ENCODE measurements around the gene RBM10.

Gene RBM10

DNA sequence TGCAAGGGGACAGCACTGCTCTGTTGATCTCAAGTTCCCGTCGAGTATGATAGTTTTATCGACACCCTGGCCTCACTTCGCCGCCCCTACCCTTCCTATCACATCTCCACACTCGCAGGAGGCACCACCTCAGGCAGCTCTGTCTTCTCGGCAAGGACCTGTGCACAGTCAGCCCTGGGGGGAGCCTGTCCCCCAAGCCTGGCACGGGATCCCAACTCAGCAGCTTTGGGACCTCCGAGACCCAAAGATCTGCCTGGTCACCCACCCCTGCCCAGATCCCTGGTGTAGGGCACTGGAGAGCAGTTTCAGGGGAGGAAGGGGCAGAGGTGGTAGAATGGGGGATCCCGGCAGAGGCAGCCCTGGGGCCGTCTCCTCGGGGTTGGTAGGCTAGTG is 30.6 kb downstream of the RBM10 start:
- DNase-seq, result no peak

DNA sequence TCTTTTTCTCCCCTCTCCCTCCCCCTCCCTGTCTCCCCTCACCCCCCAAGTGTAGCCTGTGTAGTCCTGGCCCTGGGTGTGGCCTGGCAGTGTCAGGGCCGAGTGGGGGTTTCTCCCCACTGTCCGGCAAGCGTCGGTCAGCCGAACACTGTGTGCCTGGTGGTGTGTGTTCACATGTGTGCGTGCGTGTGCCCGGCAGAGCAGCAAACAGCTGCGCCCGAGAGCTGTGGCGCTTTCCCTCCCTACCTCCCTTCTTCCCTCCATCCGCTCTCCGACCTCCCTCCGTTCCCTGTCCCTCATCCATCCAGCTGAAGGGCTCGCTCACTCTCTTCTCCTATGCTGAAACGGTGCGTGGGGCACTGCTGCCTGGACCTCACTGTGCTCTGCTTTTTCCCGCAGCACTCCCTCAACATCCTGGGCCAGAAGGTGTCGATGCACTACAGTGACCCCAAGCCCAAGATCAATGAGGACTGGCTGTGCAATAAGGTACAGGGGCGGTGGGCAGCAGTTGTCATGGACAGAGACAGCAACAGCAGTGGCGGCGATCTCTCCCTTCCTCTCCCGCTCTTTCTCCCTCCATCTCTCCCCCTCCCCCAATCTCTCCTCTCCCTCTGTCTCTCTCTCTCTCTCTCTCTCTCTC is 31.2 kb downstream of the RBM10 start:
- DNase-seq, result no peak

DNA sequence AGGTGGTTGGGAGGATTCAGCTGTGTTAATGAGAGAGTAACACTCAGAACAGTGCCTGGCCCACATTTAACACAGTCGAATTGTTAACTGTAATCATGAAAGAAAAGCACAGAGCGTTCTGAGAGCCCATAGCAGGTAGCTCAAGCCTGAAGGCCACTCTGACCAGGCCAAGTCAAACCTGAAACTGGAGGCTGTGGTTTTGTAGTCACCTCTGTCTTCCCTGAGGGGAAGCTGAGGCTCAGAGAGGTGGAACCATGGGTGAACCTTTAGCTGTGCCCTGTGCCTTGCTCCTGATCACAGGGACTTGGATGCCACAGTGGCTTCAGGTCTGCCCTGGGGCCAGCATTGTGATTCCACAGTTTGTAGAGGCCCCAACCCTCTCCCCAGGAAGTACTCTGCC is 32.1 kb downstream of the RBM10 start:
- no peak for DNase-seq

GRCh38 chrX:47178337-47178736 is 33.3 kb downstream of the RBM10 start:
- DNase-seq, result no peak

DNA sequence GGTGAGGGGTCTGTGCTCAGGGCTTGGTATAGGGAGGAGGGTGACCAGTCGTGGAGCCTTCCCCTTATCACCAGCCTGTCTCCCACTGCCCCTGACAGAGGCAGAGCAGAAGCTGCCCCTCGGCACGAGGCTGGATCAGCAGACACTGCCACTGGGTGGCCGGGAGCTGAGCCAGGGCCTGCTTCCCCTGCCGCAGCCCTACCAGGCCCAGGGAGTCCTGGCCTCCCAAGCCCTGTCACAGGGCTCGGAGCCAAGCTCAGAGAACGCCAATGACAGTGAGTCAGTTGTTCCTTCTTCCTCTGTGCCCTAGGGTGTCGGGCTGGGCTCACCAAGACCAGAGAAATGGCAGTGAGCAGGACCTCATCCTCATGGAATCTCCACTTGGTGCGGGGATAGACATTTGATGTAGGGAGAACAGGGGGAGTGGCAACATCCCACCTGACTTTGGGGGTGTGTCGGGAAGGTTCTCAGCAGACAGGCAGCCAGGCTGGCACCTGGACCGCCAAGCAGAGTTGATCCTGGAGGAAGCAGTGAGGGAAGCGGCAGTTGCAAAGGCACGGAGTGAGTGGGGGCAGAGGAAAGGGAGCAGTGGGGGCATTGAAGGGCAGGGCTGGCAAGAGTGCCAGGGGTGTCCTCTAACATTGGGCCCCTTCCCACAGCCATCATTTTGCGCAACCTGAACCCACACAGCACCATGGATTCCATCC is 34.4 kb downstream of the RBM10 start:
- no peak for DNase-seq

- DNase-seq, result no peak
Observed at GRCh38 chrX:47179928-47180255, 34.9 kb downstream of the RBM10 start.

- DNase-seq, result no peak
Observed at GRCh38 chrX:47180346-47180745, 35.3 kb downstream of the RBM10 start.

GRCh38 chrX:47181301-47181700 is 36.3 kb downstream of the RBM10 start:
- no peak for DNase-seq

DNA sequence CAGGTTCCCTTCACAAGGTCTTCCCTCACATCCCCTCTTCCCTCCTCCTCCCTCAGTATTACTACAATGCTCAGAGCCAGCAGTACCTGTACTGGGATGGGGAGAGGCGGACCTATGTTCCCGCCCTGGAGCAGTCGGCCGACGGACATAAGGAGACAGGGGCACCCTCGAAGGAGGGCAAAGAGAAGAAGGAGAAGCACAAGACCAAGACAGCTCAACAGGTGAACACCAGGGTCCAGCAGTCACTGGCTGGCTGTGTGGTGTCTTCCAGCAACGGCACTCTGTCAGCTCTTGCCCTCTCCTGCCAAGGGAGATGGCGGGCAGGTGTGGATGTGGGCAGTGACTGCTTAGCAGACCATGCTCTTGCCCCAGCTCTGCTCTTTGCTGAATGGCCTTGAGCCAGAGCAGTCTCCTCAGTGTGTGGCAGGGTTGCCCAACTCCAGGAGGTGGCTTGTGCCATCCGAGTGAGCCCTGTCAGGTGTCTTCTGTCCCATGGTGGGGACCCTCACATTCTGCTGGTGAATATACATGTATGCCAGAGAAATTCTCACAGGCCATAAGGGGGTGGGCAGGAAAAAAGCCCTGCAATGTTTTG is 37.2 kb downstream of the RBM10 start:
- no peak for DNase-seq

DNA sequence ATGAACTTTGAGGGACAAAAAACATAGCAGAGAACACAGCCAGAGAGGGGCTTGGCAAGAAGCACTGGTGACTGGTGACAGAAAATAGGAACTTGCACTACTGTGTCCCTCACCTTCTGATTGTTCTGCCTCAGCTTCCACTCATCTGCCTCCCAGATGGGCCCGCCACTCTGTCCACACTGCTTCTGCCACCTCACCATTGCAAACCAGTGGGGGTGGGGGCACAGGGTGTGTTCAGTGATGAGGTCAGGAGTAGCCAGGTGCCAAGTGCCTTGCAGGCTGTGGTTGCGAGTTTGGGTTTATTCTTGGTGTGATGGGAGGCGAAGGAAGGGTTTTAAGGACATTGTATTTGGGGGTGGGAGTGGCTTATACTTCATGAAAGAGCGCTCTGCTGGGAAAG is 39.5 kb downstream of the RBM10 start:
- DNase-seq, result no peak

DNA sequence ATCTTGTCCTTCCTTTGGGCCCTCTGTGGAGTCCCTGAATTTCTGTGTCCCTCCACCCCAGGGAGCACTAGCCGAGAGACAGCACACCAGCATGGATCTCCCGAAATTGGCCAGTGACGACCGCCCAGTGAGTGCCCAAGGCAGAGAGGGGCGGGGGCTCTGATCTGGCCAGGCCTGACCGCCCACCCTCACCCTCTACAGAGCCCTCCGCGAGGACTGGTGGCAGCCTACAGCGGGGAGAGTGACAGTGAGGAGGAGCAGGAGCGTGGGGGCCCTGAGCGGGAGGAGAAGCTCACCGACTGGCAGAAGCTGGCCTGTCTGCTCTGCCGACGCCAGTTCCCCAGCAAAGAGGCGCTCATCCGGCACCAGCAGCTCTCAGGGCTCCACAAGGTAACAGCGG is 40.2 kb downstream of the RBM10 start:
- no peak for DNase-seq

DNA sequence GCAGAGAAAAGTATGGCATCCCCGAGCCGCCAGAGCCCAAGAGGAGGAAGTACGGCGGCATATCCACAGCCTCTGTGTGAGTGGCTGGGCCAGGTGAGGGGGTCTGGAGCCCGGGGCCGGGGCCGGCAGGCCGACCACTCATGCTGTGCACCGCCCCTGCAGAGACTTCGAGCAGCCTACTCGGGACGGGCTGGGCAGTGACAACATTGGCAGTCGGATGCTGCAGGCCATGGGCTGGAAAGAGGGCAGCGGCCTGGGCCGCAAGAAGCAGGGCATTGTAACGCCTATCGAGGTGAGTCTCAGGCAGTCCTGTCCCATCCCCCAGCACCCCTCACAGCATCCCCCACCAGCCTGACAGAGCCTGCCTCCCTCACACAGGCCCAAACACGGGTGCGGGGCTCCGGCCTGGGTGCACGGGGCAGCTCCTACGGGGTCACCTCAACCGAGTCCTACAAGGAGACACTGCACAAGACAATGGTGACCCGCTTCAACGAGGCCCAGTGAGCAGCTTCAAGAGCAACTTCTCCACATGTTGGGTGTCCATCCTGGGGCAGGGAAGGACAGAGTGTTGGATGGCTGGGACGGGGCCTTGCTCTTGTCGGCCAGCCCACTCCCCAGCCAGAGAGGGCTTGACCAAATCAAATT is 41.2 kb downstream of the RBM10 start:
- DNase-seq, result no peak

DNA sequence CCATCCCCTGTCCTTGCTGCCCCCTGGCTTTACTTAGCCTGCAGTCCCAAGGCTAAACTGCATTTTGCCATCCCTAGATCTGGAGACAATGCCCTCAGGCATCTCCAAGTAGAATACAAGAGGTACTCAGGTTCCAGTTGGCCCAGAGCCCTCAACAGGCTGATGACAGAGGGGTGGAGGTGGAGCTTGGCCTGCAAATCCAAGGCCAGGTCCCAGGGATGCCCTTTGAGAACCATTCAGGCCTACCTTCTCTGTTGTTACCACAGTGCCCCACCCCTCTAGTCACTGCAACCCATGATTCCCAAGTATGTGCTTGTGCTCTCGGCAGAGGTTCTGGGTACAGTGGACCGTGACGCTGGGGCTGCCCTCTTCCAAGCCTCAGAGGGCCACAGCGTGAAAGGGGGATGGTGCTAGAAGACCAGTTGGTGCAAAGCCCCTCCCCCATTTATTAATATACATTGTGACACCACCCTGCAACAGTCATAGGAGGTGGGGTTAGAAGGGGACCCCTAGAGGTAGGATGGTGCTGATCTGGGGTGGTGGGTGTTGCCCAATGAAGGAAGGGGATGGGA is 42.2 kb downstream of the RBM10 start:
- DNase-seq, result no peak

GRCh38 chrX:47189906-47190305 is 44.9 kb downstream of the RBM10 start:
- DNase-seq, result no peak

DNA sequence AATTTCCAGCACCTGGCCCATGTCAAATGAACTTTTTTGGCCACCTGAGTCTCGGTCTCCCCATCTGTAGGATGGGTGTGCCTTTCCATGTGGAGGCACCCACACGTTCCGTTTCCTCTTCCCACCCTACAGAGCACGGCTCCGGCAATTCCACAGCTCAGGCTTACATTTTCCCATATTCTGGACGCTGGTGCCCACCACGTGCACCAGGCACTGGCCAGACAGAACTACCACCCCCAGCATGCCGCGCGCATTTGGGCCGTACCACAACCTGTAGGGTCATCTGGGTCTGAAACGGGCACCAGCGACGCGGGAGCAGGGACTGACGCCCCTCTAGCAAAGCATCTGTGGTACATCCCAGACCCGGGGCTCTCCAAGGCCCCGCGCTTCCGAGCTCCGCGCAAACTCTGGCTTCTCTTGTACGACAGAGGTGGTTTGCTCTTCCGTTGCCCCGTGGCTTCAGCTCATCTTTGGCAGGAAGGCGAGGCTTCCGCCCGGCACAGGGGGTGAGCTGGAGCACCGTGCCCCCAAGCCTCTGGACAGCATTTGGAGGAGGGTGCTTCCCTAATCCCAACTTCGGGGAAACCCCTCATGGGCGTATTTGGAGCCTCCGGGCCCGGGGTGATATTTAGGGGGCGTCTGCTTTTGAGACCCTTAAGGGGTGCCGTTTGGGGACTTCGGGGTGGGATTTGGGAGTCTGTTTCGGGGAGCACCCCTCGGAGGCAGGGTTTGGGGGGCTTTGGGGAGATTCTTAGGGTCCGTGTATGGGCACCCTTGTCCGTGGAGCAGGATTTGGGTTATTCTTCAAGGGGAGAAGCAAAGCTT is 45.6 kb downstream of the RBM10 start:
- DNase-seq, result peak; percentile 87

DNA sequence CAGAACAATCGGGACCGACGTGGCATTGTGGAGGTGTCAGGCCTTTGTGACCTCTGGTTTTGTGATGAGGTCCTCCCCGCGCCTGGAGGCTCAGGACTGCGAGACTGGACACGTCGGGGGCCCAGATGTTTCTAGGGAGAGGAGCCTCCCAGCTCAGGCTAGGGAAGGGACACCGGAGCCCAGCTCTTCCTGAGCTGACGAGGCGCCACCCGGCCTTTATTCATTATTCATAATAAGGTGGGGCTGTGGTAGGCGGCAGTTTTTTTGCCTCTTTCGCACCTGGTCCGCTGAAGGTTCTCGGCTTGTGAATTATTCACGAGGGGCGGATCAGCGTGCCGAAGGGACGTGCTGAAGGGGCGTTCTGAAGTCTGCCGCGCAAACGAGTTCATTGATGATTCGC is 46.3 kb downstream of the RBM10 start:
- DNase-seq, result no peak

DNA sequence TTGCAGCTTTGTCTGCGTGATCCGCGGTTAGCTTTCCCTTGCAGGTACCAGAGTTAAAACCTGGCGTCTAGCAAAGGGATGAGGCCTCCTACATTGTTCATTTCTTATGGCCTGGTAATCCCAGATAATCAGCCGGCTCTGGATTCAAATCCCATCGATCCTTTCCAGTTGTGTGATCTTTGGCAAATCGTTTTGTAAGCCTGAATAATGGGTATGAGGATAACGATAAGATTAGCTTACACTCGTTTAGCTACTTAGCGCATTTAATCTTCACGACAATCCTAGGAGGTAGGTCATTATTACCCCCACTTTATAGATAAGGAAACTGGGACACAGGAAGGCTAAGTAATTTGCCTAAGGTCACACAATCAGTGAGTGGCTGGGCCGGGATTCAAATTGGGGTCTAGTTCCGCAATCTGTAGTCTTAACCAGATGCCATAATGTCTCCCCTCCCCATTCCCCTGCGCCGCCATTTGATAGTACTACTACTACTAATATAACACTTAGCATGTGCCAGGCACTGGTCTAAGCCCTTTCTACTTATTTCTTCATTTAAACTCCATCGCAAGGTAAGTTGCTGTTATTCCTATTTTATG is 46.9 kb downstream of the RBM10 start:
- no peak for DNase-seq

DNA sequence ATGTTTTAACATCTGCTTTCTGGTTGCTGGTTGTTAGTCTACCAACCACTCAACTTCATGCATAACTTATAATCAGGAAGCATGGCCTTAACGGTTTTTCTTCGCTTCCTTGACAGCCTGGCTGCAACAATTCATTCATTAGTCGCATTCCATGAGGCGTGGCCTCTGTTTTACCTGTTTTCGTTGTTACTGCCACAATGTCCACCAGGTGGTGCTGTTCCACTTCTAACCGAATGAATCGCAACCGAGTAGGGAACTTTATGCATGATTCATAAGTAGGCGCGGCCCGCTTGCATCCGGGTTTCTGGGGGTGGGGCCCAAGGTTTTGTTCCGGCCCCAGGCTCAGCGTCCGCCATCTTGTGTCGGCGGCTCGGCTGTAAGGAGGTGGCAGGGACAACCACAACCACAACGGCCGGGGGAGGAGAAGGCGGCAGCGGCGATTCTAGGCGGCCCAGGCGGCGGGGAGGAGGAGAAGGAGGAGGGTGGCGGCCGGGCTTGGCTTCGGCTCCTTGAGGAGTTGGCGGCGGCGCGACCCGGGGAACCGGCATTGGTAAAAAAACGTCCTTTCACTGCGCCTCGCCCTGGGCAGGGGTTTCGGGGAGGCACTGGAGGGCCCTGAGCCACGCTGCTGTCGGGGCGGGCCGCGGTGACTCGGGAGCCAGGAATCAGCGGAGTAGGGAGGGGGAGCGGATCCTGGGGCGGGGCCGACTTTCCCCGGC is 48.6 kb downstream of the RBM10 start, which contains the start of gene UBA1:
UBA1 (plus strand) TSS at position 355 of the 719 bp plus-strand sequence. CDS start 4,974 bp downstream, outside the sequence.
- DNase-seq, result peak; percentile 92

GRCh38 chrX:47194194-47194787 is 49.3 kb downstream of the RBM10 start:
- DNase-seq, result no peak

- DNase-seq, result no peak
Observed at GRCh38 chrX:47196098-47196497, 51.1 kb downstream of the RBM10 start.

DNA sequence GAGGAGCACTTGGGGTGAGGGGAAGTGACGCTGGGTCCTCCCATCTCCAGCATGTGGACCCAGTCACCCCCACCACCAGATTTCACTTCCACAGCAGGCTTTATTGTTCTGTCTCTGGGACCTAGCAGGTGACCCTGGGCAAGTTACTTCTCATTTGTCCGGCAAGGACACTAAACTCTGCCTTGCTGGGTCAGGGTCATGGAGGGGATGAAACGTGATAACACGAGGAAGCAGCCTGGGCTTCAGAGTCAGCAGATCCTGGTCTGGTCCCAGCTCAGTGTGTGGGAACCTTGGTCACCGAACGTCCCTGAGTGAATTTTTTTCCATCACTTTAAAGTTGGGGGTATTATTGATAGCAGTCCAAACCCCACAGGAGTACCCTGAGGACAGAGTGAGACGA is 52.5 kb downstream of the RBM10 start:
- no peak for DNase-seq
